Measurements from ENCODE around the gene TTLL11. TPM values are rescaled to one million over a fixed set of nuclear protein-coding genes. Genes with fewer than 3 reads are reported as not detected.
A peak's percentile ranks its signal among the peaks of the same experiment; 100 is the strongest.

TTLL11 gene
- polyA plus RNA-seq, 1 of the 3 experiments (the other 2 are of a cell fraction), result 6.8 TPM

GRCh38 chr9:121935739-121936138, 157.4 kb downstream of the TTLL11 start:
- Histone ChIP-seq H3K4me1 (ENCODE audit: control insufficient read depth in 1 of 2, insufficient read depth in 2 of 2, low read depth in 1 of 2, low read length in 1 of 2) (no peaks in the 10 kb centered on the region), H4K20me1 (ENCODE audit: insufficient read depth) (no peaks in the 10 kb centered on the region), H3K27ac (ENCODE audit: low read depth in 2 of 2, low read length in 1 of 2) (0 out of 4 replicates have a peak overlapping the region, but pooled peaks of 1 of the 2 experiments have one; percentile 10), H3K9me2 (no peaks in the 10 kb centered on the region), H3K79me2 (ENCODE audit: insufficient read depth) (peaks cover 48% of the 10 kb centered on the region; the same call in 1 of the 2 replicates), H3K9ac (no peak overlapping the region), H3K36me3 (replicated peaks in 1 of 2; ENCODE audit: control insufficient read depth in 1 of 2, insufficient read depth in 2 of 2, low read length in 1 of 2) (peaks cover 0 to 5% of the 10 kb centered on the region in 2 experiments), H3K4me3 (ENCODE audit: low read depth in 2 of 2, low read length in 1 of 2) (no peak overlapping the region), H3K9me3 (no peaks in the 10 kb centered on the region), H3F3A (replicated peaks; ENCODE audit: insufficient read depth) (no peaks in the 10 kb centered on the region), H2AFZ (ENCODE audit: low read depth) (no peak overlapping the region), H3K27me3 (ENCODE audit: insufficient read depth) (no peaks in the 10 kb centered on the region), H3K4me2 (no peak overlapping the region)
- ChIA-PET POLR2A (no interaction called here), CTCF (interaction anchor here (0.7 to 2.0 kb wide), 6 partner anchors 15 to 291 kb away, joined by 3 to 5 read pairs (median 4); no protein-coding TSS in a partner anchor)
- TF ChIP-seq ELF1 (IDR thresholded peaks at IDR 0.05), result no peak
- no peak for TF ChIP-seq SMC3 (IDR thresholded peaks at IDR 0.05; ENCODE audit: low read depth, low read length)
- no peak for TF ChIP-seq GABPA (IDR thresholded peaks at IDR 0.05; ENCODE audit: low read depth)
- no peak for TF ChIP-seq CHD2 (IDR thresholded peaks at IDR 0.05; ENCODE audit: low read length, partially characterized antibody)
- TF ChIP-seq TAF1 (IDR thresholded peaks at IDR 0.05; ENCODE audit: borderline replicate concordance, low read depth, low read length), result no peak
- TF ChIP-seq FOXM1 (IDR thresholded peaks at IDR 0.05; ENCODE audit: low read depth), result no peak
- TF ChIP-seq NFIC (IDR thresholded peaks at IDR 0.05; ENCODE audit: borderline replicate concordance), result no peak
- TF ChIP-seq RFX5 (IDR thresholded peaks at IDR 0.05; ENCODE audit: low read length), result no peak
- TF ChIP-seq FOXJ3 (CRISPR knock-in tag; IDR thresholded peaks at IDR 0.05), result no peak
- TF ChIP-seq RAD21 (IDR thresholded peaks at IDR 0.05; ENCODE audit: low read length), result no peak
- TF ChIP-seq IRF3 (IDR thresholded peaks at IDR 0.05; ENCODE audit: low read depth, low read length), result no peak
- TF ChIP-seq RCOR1 (IDR thresholded peaks at IDR 0.05; ENCODE audit: low read length), result no peak
- TF ChIP-seq GATA2 (CRISPR knock-in tag; IDR thresholded peaks at IDR 0.05), result no peak
- no peak for TF ChIP-seq MXI1 (IDR thresholded peaks at IDR 0.05; ENCODE audit: low read depth, low read length)
- TF ChIP-seq POLR2AphosphoS5 (IDR thresholded peaks at IDR 0.05; ENCODE audit: low read depth, low read length), result no peak
- no peak for TF ChIP-seq USF2 (IDR thresholded peaks at IDR 0.05; ENCODE audit: borderline replicate concordance, low read depth, low read length)
- TF ChIP-seq MEF2A (IDR thresholded peaks at IDR 0.05; ENCODE audit: borderline replicate concordance, low read depth), result no peak
- no peak for TF ChIP-seq EP300 (IDR thresholded peaks at IDR 0.05; ENCODE audit: borderline replicate concordance in 1 of 2, low read depth in 1 of 2, low read length in 1 of 2)
- no peak for TF ChIP-seq TEAD4 (IDR thresholded peaks at IDR 0.05; ENCODE audit: borderline replicate concordance, insufficient read depth)
- no peak for TF ChIP-seq RXRA (IDR thresholded peaks at IDR 0.05; ENCODE audit: borderline replicate concordance, low read depth)
- DNase-seq, result no peak
- 100% methylated on average over 8 of the region's 9 CpGs for WGBS (ENCODE audit: low lambda C conversion rate)

All from SK-N-SH (cell line).